ENCODE data around the gene LRR1. TPM values are rescaled to one million over a fixed set of nuclear protein-coding genes. Genes with fewer than 3 reads are reported as not detected.

LRR1 gene
- total RNA-seq, 1 experiment from 2014 or later = 34.8 TPM

- CTCF ChIA-PET = no interaction called here
- Histone ChIP-seq H3K36me3 (ENCODE audit: control insufficient read depth, insufficient read depth, low read length) (no peaks in the 10 kb centered on the region; the same call in 1 of the 2 replicates), H3K27me3 (replicated peaks; ENCODE audit: control insufficient read depth, insufficient read depth, low read length) (no peaks in the 10 kb centered on the region), H3K4me1 (no peaks in the 10 kb centered on the region), H3K4me3 (ENCODE audit: low read depth, low read length) (no peak overlapping the region), H3K9me3 (no peaks in the 10 kb centered on the region)
- H3K4me1 Mint-ChIP-seq (ENCODE audit: low read depth, unreplicated experiment) = no peaks in the 10 kb centered on the region
- POLR2A ChIA-PET = no interaction called here
- no peak for DNase-seq
- no peak for TF ChIP-seq CTCF (IDR thresholded peaks at IDR 0.05; ENCODE audit: insufficient read depth in 1 of 2, low read depth in 1 of 2, low read length in 1 of 2, severe bottlenecking in 1 of 2, unreplicated experiment in 1 of 2)
- H3K27me3 Mint-ChIP-seq (ENCODE audit: insufficient read depth, unreplicated experiment) = no peaks in the 10 kb centered on the region
- BruUV-seq (replicated peaks) = no TSS peak
- intact Hi-C loops (cut with micrococcal nuclease; ENCODE audit: unreplicated experiment) = no loop called here
- H3K27ac Mint-ChIP-seq (ENCODE audit: unreplicated experiment) = no peak overlapping the region
- no peak overlapping the region for H3K4me3 Mint-ChIP-seq (ENCODE audit: unreplicated experiment)
- peaks cover 54% of the 10 kb centered on the region for H3K36me3 Mint-ChIP-seq (ENCODE audit: insufficient read depth, unreplicated experiment)
- H3K9me3 Mint-ChIP-seq (ENCODE audit: unreplicated experiment) = no peaks in the 10 kb centered on the region
These were observed 8.8 kb downstream of the LRR1 start for GRCh38 chr14:49607583-49607982.

- Mint-ChIP-seq H3K27ac (ENCODE audit: unreplicated experiment) (no peak overlapping the region), H3K9me3 (ENCODE audit: unreplicated experiment) (no peaks in the 10 kb centered on the region), H3K4me3 (ENCODE audit: unreplicated experiment) (no peak overlapping the region), H3K4me1 (ENCODE audit: low read depth, unreplicated experiment) (peaks cover 2% of the 10 kb centered on the region), H3K27me3 (ENCODE audit: insufficient read depth, unreplicated experiment) (no peaks in the 10 kb centered on the region), H3K36me3 (ENCODE audit: insufficient read depth, unreplicated experiment) (peaks cover 50% of the 10 kb centered on the region)
- H3K4me1 ChIP-seq = peaks cover 4% of the 10 kb centered on the region; the same call in 1 of the 2 replicates
- no peak overlapping the region for H3K4me3 ChIP-seq (ENCODE audit: low read depth, low read length)
- intact Hi-C loops (cut with micrococcal nuclease; ENCODE audit: unreplicated experiment) = no loop called here
- H3K36me3 ChIP-seq (ENCODE audit: control insufficient read depth, insufficient read depth, low read length) = no peaks in the 10 kb centered on the region
- CTCF ChIA-PET = no interaction called here
- no peaks in the 10 kb centered on the region for H3K27me3 ChIP-seq (replicated peaks; ENCODE audit: control insufficient read depth, insufficient read depth, low read length)
- POLR2A ChIA-PET = no interaction called here
- no peaks in the 10 kb centered on the region for H3K9me3 ChIP-seq
- no peak for TF ChIP-seq CTCF (IDR thresholded peaks at IDR 0.05; ENCODE audit: insufficient read depth in 1 of 2, low read depth in 1 of 2, low read length in 1 of 2, severe bottlenecking in 1 of 2, unreplicated experiment in 1 of 2)
- no TSS peak for BruUV-seq (replicated peaks)
- DNase-seq = no peak
These were observed 13.5 kb downstream of the LRR1 start for GRCh38 chr14:49612251-49612650.

- Mint-ChIP-seq H3K36me3 (ENCODE audit: insufficient read depth, unreplicated experiment) (peaks cover 54% of the 10 kb centered on the region), H3K4me3 (ENCODE audit: unreplicated experiment) (no peak overlapping the region), H3K27ac (ENCODE audit: unreplicated experiment) (no peak overlapping the region), H3K4me1 (ENCODE audit: low read depth, unreplicated experiment) (peaks cover 6% of the 10 kb centered on the region), H3K9me3 (ENCODE audit: unreplicated experiment) (no peaks in the 10 kb centered on the region), H3K27me3 (ENCODE audit: insufficient read depth, unreplicated experiment) (no peaks in the 10 kb centered on the region)
- ChIA-PET CTCF (no interaction called here), POLR2A (no interaction called here)
- no TSS peak for BruUV-seq (replicated peaks)
- intact Hi-C loops (cut with micrococcal nuclease; ENCODE audit: unreplicated experiment) = no loop called here
- no peak for TF ChIP-seq CTCF (IDR thresholded peaks at IDR 0.05; ENCODE audit: insufficient read depth in 1 of 2, low read depth in 1 of 2, low read length in 1 of 2, severe bottlenecking in 1 of 2, unreplicated experiment in 1 of 2)
- H3K4me3 ChIP-seq (ENCODE audit: low read depth, low read length) = no peak overlapping the region
- no peaks in the 10 kb centered on the region for H3K27me3 ChIP-seq (replicated peaks; ENCODE audit: control insufficient read depth, insufficient read depth, low read length)
- no peaks in the 10 kb centered on the region for H3K36me3 ChIP-seq (ENCODE audit: control insufficient read depth, insufficient read depth, low read length)
- H3K4me1 ChIP-seq = peaks cover 8% of the 10 kb centered on the region; the same call in 1 of the 2 replicates
- DNase-seq = no peak
- H3K9me3 ChIP-seq = no peaks in the 10 kb centered on the region
These were observed 13.9 kb downstream of the LRR1 start for GRCh38 chr14:49612671-49613070.
